ENCODE data around the gene GATA1. TPM values are rescaled to one million over a fixed set of nuclear protein-coding genes. Genes with fewer than 3 reads are reported as not detected.

GATA1 gene
- total RNA-seq, 1 donor, result not detected

DNA sequence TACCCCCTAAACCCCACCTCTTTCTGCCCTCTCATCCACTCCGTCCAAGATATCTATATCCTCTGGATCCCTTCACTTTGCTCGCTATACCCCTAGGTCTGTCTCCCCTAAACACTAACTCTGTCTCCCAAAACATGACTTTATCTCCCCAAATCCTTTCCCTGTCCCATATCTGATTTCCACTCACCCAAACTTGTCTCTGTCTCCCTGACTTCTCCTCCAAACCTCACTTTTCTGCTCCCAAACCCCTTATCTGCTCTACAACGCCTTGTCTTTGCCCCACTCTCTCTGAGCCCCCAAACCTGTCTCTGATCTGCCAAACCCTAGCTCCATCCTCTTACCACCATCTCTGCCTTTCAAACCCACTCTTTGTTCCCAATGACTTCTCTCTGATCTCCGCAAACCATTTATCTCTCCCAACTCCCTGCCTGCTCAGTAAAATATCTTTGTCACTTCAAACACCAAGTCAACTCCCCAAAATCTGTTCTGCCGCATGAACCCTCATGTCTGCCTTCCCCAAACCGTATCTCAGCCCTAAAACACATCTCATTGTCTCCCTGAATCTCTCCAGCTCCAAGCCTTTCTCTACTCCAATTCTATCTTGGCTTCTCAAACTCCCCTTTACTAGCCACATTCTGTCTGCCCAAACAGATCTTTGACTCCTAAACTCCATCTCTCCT, 575 bp downstream of the GATA1 start:
- no peak for TF ChIP-seq CTCF (IDR thresholded peaks at IDR 0.05; ENCODE audit: insufficient read depth, low read depth, low read length)

GRCh38 chrX:48787505-48788443, 1.4 kb downstream of the GATA1 start:
- H3K4me3 ChIP-seq (ENCODE audit: low read depth, low read length), result no peak overlapping the region
- no peak for TF ChIP-seq CTCF (IDR thresholded peaks at IDR 0.05; ENCODE audit: insufficient read depth, low read depth, low read length)
- no peak for DNase-seq (ENCODE audit: low read depth)

More for the DNA sequence above, 575 bp downstream of the GATA1 start:
- DNase-seq (ENCODE audit: low read depth), result no peak
- H3K4me3 ChIP-seq (ENCODE audit: low read depth, low read length), result no peak overlapping the region

GRCh38 chrX:48789366-48790220, 3.2 kb downstream of the GATA1 start:
- no peak overlapping the region for H3K4me3 ChIP-seq (ENCODE audit: low read depth, low read length)
- no peak for DNase-seq (ENCODE audit: low read depth)
- no peak for TF ChIP-seq CTCF (IDR thresholded peaks at IDR 0.05; ENCODE audit: insufficient read depth, low read depth, low read length)

DNA sequence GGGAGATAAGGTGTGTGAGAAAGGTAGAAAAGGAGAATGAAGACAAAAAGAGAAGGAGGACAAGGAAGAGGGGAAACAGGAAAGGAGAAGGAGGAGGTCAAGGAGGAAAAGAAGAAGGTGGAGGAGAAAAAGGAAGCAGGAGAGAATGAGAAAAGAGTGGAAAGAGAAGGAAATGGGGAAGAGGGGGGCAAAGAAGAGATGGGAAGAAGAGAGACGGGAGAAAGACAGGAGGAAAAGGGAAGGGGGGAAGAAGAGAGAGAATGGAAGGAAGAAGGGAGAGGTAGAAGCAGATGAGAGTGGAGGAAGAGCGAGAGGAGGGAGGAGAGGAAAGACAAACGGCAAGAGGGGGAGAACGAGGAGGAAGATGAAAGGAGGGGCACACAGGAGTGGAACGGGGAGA, 4.1 kb downstream of the GATA1 start:
- no peak for TF ChIP-seq CTCF (IDR thresholded peaks at IDR 0.05; ENCODE audit: insufficient read depth, low read depth, low read length)
- no peak for DNase-seq (ENCODE audit: low read depth)
- no peak overlapping the region for H3K4me3 ChIP-seq (ENCODE audit: low read depth, low read length)

DNA sequence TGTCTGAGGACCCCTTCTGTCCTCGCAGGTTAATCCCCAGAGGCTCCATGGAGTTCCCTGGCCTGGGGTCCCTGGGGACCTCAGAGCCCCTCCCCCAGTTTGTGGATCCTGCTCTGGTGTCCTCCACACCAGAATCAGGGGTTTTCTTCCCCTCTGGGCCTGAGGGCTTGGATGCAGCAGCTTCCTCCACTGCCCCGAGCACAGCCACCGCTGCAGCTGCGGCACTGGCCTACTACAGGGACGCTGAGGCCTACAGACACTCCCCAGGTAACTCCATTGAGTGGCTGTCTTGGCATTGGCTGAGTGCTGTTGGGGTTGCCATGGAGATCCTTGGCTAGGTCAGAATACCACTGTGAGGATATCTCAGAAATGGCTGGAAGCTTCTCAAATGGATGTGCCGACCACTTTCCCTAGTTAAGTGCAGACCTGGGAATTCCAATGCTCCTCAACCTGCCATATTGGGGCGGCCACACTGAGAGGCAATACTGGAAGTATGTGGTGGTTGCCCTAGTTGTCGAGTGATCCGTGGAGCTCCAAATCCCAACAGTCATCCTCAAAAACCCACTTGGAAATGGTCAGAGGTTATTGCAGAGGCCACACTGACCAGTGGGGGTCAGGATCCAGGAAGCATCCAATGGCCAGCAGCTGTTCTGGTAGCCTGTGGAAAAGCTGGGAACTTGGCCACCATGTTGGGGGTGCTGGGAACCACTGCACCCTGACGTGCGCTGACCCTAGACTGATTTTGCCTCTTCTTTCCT, 4.9 kb downstream of the GATA1 start:
- no peak for TF ChIP-seq CTCF (IDR thresholded peaks at IDR 0.05; ENCODE audit: insufficient read depth, low read depth, low read length)
- DNase-seq (ENCODE audit: low read depth), result no peak

DNA sequence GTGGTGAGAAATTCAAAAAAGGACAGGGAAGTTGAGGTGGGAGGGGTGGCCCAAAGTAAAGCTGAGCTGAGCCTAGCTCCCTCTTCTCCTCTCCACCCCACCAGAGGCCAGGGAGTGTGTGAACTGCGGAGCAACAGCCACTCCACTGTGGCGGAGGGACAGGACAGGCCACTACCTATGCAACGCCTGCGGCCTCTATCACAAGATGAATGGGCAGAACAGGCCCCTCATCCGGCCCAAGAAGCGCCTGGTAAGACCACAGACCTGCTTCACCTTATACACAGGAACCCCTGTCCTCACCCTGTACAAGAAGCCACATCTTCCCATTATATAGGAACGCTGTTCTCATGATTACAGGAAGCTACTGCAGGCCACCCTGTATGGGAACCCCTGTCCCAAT, 5.8 kb downstream of the GATA1 start:
- H3K4me3 ChIP-seq (ENCODE audit: low read depth, low read length), result no peak overlapping the region
- DNase-seq (ENCODE audit: low read depth), result no peak
- TF ChIP-seq CTCF (IDR thresholded peaks at IDR 0.05; ENCODE audit: insufficient read depth, low read depth, low read length), result no peak

More for the DNA sequence above, 4.9 kb downstream of the GATA1 start:
- H3K4me3 ChIP-seq (ENCODE audit: low read depth, low read length), result no peak overlapping the region

Measured in fibroblast of villous mesenchyme (primary cell).